Glutamatergic neuron (in vitro differentiated cells): Measurements from ENCODE around the gene NFATC2. TPM values are rescaled to one million over a fixed set of nuclear protein-coding genes. Genes with fewer than 3 reads are reported as not detected.

ENCODE experiments used
- DNase-seq: peaks from one replicate; pipeline ENCODE4 v3.0.0; 2022
- H3K27ac Mint-ChIP-seq: one replicate; pipeline ENCODE4 v1.8.0; 2020; ENCODE audit warnings: mild to moderate bottlenecking, mixed read lengths, inconsistent platforms; ENCODE audit not compliant: unreplicated experiment
- H3K27me3 Mint-ChIP-seq: one replicate; pipeline ENCODE4 v1.8.0; 2020; ENCODE audit warnings: mild to moderate bottlenecking, moderate library complexity, mixed read lengths, inconsistent platforms; ENCODE audit not compliant: unreplicated experiment
- H3K36me3 Mint-ChIP-seq: one replicate; pipeline ENCODE4 v1.8.0; 2020; ENCODE audit warnings: mild to moderate bottlenecking, mixed read lengths, inconsistent platforms; ENCODE audit not compliant: unreplicated experiment
- H3K4me1 Mint-ChIP-seq: one replicate; pipeline ENCODE4 v1.8.0; 2020; ENCODE audit warnings: mild to moderate bottlenecking, low read depth, mixed read lengths, inconsistent platforms; ENCODE audit not compliant: unreplicated experiment
- H3K4me3 Mint-ChIP-seq: one replicate; pipeline ENCODE4 v1.8.0; 2020; ENCODE audit warnings: mild to moderate bottlenecking, mixed read lengths, inconsistent platforms; ENCODE audit not compliant: unreplicated experiment
- H3K9me3 Mint-ChIP-seq: one replicate; pipeline ENCODE4 v1.8.0; 2020; ENCODE audit warnings: mild to moderate bottlenecking, moderate library complexity, mixed read lengths, inconsistent platforms; ENCODE audit not compliant: unreplicated experiment
- total RNA-seq: library from RNA; stranded (reverse); fragmentation: NEBNext Ultra II Directional; extraction: Animal tissue kit (Norgen Biotek cat#: 25700); gene quantifications from one replicate; pipeline ENCODE4 v1.2.1, GENCODE V29; 2021; ENCODE audit not compliant: unreplicated experiment
- TF ChIP-seq, protein P1 (sequence below): fragments of 200-600 bp; sonication (generic); IDR thresholded peaks from one replicate; pipeline ENCODE4 v1.5.0; 2021; ENCODE audit not compliant: partially characterized antibody, unreplicated experiment

NFATC2 gene
- total RNA-seq, 1 donor from 2014 or later = not detected

DNA sequence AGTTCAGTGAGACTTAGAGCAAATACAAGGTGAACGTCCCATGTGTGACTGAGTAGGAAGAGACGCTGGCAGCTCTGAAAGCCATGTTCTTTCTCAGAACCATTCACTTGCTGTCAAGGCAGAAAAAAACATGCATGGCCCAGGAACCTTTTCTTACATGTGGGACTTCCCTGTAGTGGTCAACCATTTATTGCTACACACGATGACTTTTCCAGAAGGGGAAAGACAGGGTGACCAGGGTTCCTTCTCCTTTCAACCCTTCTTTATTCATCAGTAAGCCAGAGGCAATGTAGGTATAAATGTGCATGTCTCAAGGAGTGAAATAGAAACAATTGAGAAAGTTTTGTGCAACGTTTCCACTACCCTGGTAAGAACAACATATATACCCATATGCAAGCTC, 189.0 kb downstream of the NFATC2 start:
- H3K4me1 Mint-ChIP-seq = no peaks in the 10 kb centered on the region
- TF ChIP-seq, protein P1, sequence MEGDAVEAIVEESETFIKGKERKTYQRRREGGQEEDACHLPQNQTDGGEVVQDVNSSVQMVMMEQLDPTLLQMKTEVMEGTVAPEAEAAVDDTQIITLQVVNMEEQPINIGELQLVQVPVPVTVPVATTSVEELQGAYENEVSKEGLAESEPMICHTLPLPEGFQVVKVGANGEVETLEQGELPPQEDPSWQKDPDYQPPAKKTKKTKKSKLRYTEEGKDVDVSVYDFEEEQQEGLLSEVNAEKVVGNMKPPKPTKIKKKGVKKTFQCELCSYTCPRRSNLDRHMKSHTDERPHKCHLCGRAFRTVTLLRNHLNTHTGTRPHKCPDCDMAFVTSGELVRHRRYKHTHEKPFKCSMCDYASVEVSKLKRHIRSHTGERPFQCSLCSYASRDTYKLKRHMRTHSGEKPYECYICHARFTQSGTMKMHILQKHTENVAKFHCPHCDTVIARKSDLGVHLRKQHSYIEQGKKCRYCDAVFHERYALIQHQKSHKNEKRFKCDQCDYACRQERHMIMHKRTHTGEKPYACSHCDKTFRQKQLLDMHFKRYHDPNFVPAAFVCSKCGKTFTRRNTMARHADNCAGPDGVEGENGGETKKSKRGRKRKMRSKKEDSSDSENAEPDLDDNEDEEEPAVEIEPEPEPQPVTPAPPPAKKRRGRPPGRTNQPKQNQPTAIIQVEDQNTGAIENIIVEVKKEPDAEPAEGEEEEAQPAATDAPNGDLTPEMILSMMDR = no peak
- no peak overlapping the region for H3K27ac Mint-ChIP-seq
- H3K36me3 Mint-ChIP-seq = no peaks in the 10 kb centered on the region
- H3K4me3 Mint-ChIP-seq = no peak overlapping the region
- no peak for DNase-seq
- peaks cover 4% of the 10 kb centered on the region for H3K9me3 Mint-ChIP-seq
- H3K27me3 Mint-ChIP-seq = peaks cover 8% of the 10 kb centered on the region

DNA sequence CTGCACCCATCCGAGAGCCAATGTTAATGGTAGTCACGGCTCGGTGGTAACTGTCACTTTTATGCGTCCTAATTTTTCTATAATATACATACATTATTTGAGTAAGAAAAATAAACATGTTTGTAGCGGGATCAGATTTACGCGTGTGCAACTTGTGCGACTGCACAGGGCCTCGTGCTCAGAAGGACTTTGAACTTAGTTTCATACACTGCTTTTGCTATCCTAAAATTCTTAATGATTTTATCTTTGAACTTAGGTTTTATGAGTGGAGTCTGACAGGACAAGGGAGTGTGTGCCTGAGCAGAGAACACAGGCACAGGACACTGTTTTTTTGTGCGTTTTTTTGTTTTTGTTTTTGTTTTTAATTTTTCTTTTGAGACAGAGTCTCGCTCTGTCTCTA, 189.7 kb downstream of the NFATC2 start:
- Mint-ChIP-seq H3K36me3 (no peaks in the 10 kb centered on the region), H3K4me3 (no peak overlapping the region), H3K27ac (no peak overlapping the region), H3K4me1 (no peaks in the 10 kb centered on the region), H3K9me3 (peaks cover 4% of the 10 kb centered on the region), H3K27me3 (peaks cover 8% of the 10 kb centered on the region)
- no peak for DNase-seq
- TF ChIP-seq, protein P1 = no peak

DNA sequence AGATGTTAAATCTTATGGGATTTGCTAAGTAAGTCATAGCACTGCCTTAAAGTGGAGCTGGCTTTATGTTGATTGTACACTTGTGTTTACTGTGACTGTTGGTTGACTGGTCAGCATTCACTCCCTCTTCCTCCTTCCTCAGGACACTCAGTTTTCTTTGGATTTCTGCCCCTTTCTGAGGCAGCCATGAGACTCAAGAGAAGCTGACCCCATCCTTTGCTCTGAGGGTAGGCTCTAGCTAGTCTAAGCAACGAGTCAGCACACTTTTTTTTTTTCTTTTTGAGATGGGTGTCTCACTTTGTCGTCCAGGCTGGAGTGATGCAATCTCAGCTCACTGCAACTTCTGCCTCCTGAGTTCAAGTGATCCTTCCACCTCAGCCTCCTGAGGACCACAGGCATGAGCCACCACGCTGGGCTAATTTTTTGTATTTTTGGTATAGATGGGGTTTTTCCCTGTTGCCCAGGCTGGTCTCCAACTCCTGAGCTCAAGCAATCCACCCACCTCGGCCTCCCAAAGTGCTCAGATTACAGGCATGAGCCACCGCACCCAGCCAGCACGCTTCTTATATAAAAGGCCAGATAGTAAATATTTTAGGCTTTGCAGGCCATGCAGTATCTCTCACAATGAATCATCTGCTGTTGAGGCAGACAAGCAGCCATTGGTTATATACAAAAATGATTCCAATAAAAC, 191.4 kb downstream of the NFATC2 start:
- no peak for DNase-seq
- peaks cover 9% of the 10 kb centered on the region for H3K27me3 Mint-ChIP-seq
- no peaks in the 10 kb centered on the region for H3K4me1 Mint-ChIP-seq
- H3K9me3 Mint-ChIP-seq = peaks cover 2% of the 10 kb centered on the region
- no peak overlapping the region for H3K27ac Mint-ChIP-seq
- H3K36me3 Mint-ChIP-seq = no peaks in the 10 kb centered on the region
- H3K4me3 Mint-ChIP-seq = no peak overlapping the region
- TF ChIP-seq, protein P1 = no peak

DNA sequence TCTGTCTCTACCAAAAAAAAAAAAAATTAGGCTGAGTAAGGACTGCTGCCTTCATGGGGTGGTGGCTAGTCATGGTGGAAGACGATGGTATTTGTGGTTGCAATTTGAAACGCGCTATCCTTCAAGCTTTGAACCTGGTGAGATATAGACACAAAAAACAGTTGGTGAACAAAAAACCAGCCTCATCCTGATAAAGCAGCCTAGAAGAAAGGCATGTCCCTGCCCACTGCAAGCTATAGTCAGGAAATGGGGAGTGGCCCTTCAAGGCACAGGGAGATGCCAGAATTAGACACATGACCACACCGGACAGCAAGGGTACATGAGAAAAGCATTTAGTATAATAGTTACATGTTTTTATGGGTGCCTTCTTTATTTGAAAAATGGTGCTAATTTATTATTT, 193.6 kb downstream of the NFATC2 start:
- H3K36me3 Mint-ChIP-seq = peaks cover 3% of the 10 kb centered on the region
- H3K4me1 Mint-ChIP-seq = no peaks in the 10 kb centered on the region
- H3K27ac Mint-ChIP-seq = no peak overlapping the region
- no peak for DNase-seq
- peaks cover 4% of the 10 kb centered on the region for H3K9me3 Mint-ChIP-seq
- peaks cover 9% of the 10 kb centered on the region for H3K27me3 Mint-ChIP-seq
- no peak overlapping the region for H3K4me3 Mint-ChIP-seq
- TF ChIP-seq, protein P1 = no peak

DNA sequence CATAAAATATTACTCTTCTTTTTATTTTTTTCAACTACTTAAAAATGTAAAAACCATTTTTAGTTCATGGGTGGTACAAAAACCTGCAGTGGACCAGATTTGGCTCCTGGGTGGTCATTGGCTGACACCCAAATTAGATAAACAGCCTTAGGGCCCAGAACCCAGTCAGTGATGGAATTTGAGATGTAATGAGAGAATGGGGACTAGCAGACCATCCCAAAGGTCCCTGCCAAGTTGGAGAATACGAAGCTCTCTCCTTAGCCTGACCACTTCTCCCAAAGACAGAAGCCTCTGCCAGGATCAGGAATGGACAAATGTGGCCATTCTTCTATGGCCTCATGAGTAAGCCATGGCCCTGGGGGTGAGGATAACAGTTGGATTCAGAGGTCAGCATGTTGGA, 194.7 kb downstream of the NFATC2 start:
- Mint-ChIP-seq H3K9me3 (peaks cover 6% of the 10 kb centered on the region), H3K4me1 (no peaks in the 10 kb centered on the region), H3K4me3 (no peak overlapping the region), H3K36me3 (peaks cover 12% of the 10 kb centered on the region), H3K27ac (no peak overlapping the region), H3K27me3 (peaks cover 9% of the 10 kb centered on the region)
- no peak for DNase-seq
- TF ChIP-seq, protein P1 = no peak
